ENCODE results near the gene SPDYE2. TPM values are rescaled to one million over a fixed set of nuclear protein-coding genes. Genes with fewer than 3 reads are reported as not detected.
A peak's percentile ranks its signal among the peaks of the same experiment; 100 is the strongest.
"Not testable (repeated sequence)": the region's sequence is repeated elsewhere in the genome, so short reads cannot be mapped to it uniquely, and the experiment has no call there.

SPDYE2 gene
- total and polyA plus RNA-seq, 2 of the 13 experiments (the other 11 are each of a cell fraction or from before 2014, with no cell fraction given) = not detected

GRCh38 chr7:102572261-102573239 lies 21.5 kb downstream of the SPDYE2 start, which contains the start of gene POLR2J3 (continued):
- TF ChIP-seq, protein P1, sequence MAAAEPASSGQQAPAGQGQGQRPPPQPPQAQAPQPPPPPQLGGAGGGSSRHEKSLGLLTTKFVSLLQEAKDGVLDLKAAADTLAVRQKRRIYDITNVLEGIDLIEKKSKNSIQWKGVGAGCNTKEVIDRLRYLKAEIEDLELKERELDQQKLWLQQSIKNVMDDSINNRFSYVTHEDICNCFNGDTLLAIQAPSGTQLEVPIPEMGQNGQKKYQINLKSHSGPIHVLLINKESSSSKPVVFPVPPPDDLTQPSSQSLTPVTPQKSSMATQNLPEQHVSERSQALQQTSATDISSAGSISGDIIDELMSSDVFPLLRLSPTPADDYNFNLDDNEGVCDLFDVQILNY (CRISPR knock-in tag; conservative IDR thresholded peaks at IDR 0.05) = peak; percentile 78
- peak; percentile 68; the same call in 1 of the 2 replicates for TF ChIP-seq ATF2 (CRISPR knock-in tag; IDR thresholded peaks at IDR 0.05)
- TF ChIP-seq FOXO1 (CRISPR knock-in tag; IDR thresholded peaks at IDR 0.05) = peak; percentile 77
- TF ChIP-seq DRAP1 (CRISPR knock-in tag; IDR thresholded peaks at IDR 0.05) = 0 out of 2 replicates have a peak, but pooled peaks have one; percentile 51
- TF ChIP-seq THAP11 (CRISPR knock-in tag; IDR thresholded peaks at IDR 0.05) = peak; percentile 91
- TF ChIP-seq NCOA2 (CRISPR knock-in tag; IDR thresholded peaks at IDR 0.05) = peak; percentile 60
- peak; percentile 81 for TF ChIP-seq PHF5A (CRISPR knock-in tag; IDR thresholded peaks at IDR 0.05; ENCODE audit: low read depth, unreplicated experiment)
- TF ChIP-seq ETV6 (CRISPR knock-in tag; conservative IDR thresholded peaks at IDR 0.05) = peak; percentile 78; the same call in 1 of the 2 replicates
- peak in 1 of 2 experiments; percentile 88; a peak in 2 of 4 replicates for TF ChIP-seq KLF16 (CRISPR knock-in tag; IDR thresholded peaks at IDR 0.05)
- peak; percentile 72 for TF ChIP-seq ISL2 (CRISPR knock-in tag; IDR thresholded peaks at IDR 0.05)
- peak; percentile 88 for TF ChIP-seq IRF2 (CRISPR knock-in tag; IDR thresholded peaks at IDR 0.05)
- 0 out of 2 replicates have a peak, but pooled peaks have one; percentile 58 for TF ChIP-seq MTA3 (CRISPR knock-in tag; IDR thresholded peaks at IDR 0.05)
- TF ChIP-seq SOX13 (IDR thresholded peaks at IDR 0.05) = not testable (repeated sequence)
- TF ChIP-seq SOX13 (CRISPR knock-in tag; conservative IDR thresholded peaks at IDR 0.05 in 1 of 2, IDR thresholded peaks at IDR 0.05 in 1 of 2) = peak in 1 of 2 experiments; percentile 27; a peak in 1 of 4 replicates
- TF ChIP-seq, protein P2, sequence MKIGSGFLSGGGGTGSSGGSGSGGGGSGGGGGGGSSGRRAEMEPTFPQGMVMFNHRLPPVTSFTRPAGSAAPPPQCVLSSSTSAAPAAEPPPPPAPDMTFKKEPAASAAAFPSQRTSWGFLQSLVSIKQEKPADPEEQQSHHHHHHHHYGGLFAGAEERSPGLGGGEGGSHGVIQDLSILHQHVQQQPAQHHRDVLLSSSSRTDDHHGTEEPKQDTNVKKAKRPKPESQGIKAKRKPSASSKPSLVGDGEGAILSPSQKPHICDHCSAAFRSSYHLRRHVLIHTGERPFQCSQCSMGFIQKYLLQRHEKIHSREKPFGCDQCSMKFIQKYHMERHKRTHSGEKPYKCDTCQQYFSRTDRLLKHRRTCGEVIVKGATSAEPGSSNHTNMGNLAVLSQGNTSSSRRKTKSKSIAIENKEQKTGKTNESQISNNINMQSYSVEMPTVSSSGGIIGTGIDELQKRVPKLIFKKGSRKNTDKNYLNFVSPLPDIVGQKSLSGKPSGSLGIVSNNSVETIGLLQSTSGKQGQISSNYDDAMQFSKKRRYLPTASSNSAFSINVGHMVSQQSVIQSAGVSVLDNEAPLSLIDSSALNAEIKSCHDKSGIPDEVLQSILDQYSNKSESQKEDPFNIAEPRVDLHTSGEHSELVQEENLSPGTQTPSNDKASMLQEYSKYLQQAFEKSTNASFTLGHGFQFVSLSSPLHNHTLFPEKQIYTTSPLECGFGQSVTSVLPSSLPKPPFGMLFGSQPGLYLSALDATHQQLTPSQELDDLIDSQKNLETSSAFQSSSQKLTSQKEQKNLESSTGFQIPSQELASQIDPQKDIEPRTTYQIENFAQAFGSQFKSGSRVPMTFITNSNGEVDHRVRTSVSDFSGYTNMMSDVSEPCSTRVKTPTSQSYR (CRISPR knock-in tag; IDR thresholded peaks at IDR 0.05; ENCODE audit: borderline replicate concordance) = 0 out of 2 replicates have a peak, but pooled peaks have one; percentile 18
- peak; percentile 49; the same call in 1 of the 2 replicates for TF ChIP-seq RARA (CRISPR knock-in tag; IDR thresholded peaks at IDR 0.05)
- 0 out of 2 replicates have a peak, but pooled peaks have one; percentile 27 for TF ChIP-seq ZBTB43 (CRISPR knock-in tag; conservative IDR thresholded peaks at IDR 0.05)
